GM19455 (cell line): Measurements from ENCODE around the gene MTUS2.

ENCODE experiments used
- ATAC-seq: cut with Tn5 transposase; IDR thresholded peaks from one replicate; pipeline ENCODE4 v1.9.1; 2021; ENCODE audit not compliant: unreplicated experiment

MTUS2 gene

GRCh38 chr13:29436721-29437280 lies 616.7 kb downstream of the MTUS2 start:
- no peak for ATAC-seq

GRCh38 chr13:29438769-29439168 lies 618.6 kb downstream of the MTUS2 start:
- no peak for ATAC-seq

DNA sequence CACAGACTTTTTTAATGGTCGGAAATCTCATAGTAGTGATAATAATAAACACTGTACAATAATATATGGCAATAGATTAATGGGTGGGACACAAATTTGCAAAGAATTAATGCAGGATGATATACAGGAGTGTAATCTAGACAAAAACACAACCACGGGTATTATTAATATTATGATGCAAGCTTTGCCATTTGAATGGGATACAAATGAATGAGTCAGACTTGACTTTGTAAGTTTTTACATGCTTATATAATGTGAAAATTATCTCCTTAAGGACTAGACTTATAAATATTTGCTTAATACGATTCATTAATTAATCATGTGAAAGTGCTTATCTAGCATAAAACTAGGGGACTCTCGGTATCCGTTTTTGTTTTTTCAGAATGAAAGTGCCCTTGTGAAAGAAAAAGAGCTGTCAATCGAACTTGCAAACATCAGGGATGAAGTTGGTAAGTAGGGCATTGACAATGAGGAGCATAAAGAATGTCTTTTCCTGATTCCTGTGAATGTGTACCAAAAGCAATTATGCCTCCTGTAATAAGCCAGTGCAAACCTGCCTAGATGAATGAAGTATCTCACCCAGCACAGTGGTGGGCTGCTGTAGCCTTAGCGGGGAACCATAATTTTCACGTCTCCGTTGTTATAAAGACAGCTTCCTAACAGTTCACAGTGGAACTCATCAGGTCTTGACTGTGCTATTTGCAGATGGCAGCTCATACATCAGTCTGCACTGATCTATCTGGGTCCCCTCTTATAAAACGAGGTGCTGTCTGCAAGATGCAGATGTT lies 619.7 kb downstream of the MTUS2 start:
- ATAC-seq, result no peak

DNA sequence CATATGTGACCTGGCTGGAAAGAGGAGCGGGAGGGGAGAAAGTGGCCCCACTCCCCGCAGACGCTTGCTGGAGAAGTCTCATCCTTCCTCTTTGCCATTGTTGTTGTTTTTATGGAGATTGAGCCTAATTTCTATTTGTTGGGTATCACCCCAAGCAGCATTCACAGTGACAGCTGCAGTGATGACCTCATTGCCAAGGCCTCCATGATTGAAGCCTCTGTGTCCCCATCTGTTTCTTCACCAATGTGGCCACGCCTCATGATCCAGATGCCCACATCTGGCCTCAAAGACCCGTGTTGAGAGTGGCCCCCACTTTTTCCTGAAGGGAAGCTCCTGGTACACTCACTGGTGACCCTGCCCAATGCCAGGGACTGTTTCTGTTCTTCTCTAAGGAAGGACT lies 621.2 kb downstream of the MTUS2 start:
- ATAC-seq, result no peak

GRCh38 chr13:29446016-29446415 lies 625.9 kb downstream of the MTUS2 start:
- ATAC-seq, result no peak

GRCh38 chr13:29448174-29448573 lies 628.0 kb downstream of the MTUS2 start:
- no peak for ATAC-seq

DNA sequence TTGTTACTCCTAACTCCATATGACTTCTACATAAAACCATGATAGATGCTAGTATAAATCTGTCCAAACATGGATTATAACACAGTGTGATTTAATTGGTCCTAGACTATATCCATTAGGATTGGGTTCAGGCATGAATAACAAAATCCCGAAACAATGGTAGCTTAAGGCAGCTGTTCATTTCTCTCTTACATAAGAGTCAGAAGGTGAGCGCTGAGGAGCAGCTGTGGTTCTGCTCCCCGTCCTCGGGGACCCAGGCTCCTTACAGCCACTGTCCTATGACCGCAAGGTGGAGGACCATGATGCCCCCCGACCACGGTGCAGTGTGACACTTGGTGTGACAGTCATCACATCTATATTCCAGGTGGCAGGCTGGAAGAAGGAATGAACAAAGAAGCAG lies 629.6 kb downstream of the MTUS2 start:
- ATAC-seq, result no peak

DNA sequence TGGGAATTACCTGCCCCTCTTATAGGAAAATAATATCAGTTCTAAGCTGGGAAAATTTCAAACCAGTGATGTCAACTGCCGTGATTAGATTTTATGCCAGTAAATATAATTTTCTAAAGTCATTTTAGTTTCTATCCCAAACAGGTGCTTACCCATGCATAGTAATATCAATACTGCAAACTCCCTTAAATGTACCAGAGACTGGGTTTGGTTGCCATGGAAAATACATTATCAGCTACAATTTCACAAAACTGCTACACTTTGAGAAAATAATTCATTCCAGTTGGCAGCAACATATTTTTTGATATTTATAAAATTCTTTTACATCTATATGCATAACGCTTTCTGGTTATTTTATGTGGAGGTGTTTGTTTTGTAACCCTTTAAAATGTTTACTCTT lies 631.8 kb downstream of the MTUS2 start:
- ATAC-seq, result no peak

DNA sequence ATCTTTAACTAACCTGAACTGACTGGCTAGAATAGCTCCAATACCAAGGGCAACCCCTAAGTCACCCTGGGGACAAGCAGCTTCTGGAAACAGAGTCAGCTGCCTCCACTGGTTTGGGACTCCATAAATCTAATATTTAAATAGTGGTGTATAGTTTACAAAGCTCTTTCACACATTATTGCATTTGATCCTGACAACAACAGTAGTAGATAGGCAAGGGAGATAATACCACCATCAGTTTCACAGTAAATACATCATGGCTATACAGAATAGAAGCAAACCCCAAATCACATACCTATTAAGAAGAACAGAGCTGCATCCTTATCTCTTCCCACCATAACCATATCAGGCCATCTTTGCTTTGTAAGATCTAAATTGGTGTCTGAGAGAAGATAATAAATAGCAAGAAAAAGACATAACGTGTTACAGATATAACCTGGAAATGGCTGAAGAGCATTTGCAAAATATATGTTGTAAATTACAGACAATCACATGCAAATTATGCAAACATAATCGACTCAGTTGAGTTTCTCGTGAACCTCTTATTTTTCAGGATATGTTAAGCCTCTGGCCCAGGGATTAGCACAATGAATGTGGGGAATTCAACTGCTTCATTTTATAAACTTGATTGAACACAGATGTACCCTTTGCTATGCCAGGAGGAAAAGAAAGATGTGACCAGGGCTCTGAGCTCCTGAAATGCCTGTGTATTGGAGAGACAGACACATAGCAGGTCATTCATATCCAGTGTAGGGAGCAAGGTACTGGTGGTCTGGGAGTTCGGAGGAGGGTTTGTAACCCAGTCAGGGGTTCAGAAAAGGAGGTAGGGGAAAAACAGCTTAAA lies 632.9 kb downstream of the MTUS2 start:
- no peak for ATAC-seq

GRCh38 chr13:29453617-29454011 lies 633.5 kb downstream of the MTUS2 start:
- no peak for ATAC-seq

GRCh38 chr13:29454931-29455481 lies 634.9 kb downstream of the MTUS2 start:
- ATAC-seq, result no peak

DNA sequence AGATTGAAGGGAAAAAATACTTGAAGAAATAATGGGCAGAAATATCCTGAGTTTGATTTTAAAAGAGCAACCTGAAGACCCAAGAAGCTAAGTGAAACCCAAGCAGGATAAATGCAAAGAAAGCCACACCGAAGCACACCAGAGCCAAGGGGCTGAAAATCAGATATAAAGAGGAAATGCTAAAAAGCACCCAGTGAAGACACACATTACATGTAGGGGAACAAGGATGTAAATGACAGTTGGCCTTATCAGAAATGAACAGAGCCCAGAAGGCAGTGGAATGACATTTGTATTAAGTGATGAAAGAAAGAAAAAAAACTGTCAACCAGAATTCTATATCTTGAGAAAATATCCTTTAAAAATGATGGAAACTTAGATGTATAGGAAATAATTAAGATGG lies 636.3 kb downstream of the MTUS2 start:
- no peak for ATAC-seq

DNA sequence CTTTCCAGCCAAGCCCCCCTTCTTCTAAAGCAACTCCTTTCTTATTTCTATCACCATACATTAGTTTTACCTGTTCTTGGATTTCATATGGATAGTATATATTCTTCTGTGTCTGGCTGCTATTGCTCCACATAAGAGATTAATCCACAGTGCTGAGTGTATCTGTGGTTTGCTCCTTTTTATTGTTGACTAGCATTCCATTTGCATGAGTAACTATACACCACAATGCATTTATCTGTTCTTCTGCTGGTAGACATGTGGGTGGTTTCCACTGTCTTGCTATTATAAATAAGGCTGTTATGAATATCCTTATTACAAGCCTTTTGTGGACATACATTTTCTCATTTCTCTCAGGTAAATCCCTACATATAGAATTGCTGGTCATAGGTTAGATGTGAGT lies 637.2 kb downstream of the MTUS2 start:
- ATAC-seq, result no peak

GRCh38 chr13:29458419-29458818 lies 638.3 kb downstream of the MTUS2 start:
- ATAC-seq, result no peak

GRCh38 chr13:29459813-29460355 lies 639.7 kb downstream of the MTUS2 start:
- ATAC-seq, result no peak

- no peak for ATAC-seq
Measured at GRCh38 chr13:29464105-29464679, 644.1 kb downstream of the MTUS2 start.

DNA sequence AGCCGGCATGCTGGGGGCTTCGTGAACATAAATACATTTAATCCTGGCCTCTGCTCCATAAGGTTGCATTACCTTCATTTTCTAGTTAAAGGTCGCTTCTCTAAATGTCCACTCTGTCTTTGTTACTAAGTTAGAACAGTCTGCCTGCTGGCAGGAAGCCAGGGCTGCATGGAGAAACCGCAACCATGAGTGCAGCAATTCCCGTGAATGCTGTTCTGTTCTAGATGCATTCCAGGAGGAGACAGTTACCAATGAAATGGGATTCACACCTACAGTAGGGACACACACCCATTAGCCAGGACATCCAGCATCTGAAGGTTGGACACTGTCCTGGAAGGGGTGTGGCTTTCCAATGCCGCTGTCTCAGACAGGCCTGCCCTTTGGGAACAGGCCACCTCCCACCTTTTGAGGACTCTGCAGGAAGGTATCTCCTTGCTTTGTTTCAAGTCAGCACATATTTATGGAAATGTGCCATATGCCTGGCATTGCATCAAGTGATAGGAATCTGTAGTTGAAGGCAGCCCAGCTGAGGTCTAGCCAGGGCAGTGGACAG lies 645.7 kb downstream of the MTUS2 start:
- ATAC-seq, result no peak

DNA sequence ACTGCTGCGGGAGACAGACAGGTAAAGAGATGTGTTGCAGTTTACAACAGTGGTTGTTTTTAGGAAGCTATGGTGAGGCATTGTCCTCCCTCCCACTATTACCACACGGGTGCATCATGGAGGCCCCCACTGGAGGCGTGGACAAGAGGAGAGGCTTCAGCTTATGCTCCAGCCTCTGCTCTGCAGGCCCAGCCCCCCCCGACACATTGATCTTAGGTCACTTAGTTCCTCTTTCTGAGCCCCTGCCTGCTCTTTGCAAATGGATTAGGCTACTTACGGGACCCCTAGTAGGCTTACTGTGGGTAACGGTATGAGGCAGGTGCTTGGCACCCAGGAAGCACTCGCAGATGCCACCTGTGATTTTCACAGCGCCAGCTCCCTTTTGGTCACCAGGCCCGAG lies 651.4 kb downstream of the MTUS2 start:
- no peak for ATAC-seq

DNA sequence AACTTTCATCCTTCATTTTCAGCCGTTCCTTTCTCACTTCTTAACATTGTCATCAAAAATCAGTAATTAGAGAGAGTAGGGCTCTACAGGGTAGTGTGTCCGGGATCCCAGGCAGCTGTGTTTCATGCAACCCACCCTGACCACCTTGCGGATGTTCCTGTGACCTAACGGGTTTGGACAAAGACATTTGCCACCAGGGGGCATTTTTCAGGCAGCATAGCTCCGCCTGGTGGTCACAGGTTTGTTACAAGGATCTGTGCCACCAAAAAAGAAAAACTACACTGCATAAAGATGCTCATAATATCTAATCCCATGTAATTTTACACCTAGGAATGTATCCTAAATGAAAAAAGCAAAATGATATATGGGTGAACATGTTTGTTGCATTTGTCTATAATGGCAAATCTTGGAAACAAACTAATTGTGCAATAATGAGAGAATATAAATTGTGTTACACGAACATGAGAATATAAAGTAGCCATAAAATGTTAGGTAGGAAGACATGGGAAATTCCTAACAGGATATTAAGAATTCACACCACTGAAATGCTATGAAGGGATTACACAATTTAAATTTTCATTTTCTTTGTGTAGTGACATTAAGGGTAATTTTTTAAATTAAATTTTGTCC lies 652.3 kb downstream of the MTUS2 start:
- peak; percentile 64 for ATAC-seq

DNA sequence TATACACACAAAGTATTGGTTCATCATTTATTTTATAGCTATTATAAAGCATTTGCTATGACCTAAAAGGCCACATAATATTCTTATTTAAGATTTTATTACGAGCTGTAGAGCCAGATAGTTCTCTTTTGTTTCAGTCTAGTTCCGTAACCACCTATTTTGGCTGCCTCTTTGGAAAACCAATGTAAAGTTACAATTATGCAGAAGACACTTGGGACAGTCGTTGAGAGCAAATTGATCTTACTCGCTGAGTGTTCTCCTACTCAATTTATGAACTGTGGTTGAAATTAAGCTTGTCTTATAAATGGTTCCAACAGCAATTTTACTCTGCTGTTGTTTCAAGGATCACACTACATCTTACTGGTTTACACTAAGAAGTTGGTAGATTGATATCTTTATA lies 653.0 kb downstream of the MTUS2 start:
- no peak for ATAC-seq
